Sigmoid colon (tissue), 7 donors: ENCODE measurements around the gene IFI16. TPM values are rescaled to one million over a fixed set of nuclear protein-coding genes. Genes with fewer than 3 reads are reported as not detected.
A peak's percentile ranks its signal among the peaks of the same experiment; 100 is the strongest.

Source experiments
- DNase-seq: peaks from one replicate; pipeline ENCODE4 v3.0.0-alpha.2; 2019
- H3K27ac ChIP-seq, 4 donors: fragments of 200-600 bp; sonication (generic); one replicate each; pipeline ENCODE4 v1.5.1; 2016 to 2019; ENCODE audit warnings: mild to moderate bottlenecking in 1 of 4
- H3K27me3 ChIP-seq, 3 donors: fragments of 200-600 bp; sonication (generic); one replicate each; pipeline ENCODE4 v1.5.1; 2019; ENCODE audit warnings: mild to moderate bottlenecking in 1 of 3
- H3K36me3 ChIP-seq, 4 donors: fragments of 200-600 bp; sonication (generic); one replicate each; pipeline ENCODE4 v1.5.1; 2016 to 2019
- H3K4me1 ChIP-seq, 4 donors: fragments of 200-600 bp; sonication (generic); one replicate each; pipeline ENCODE4 v1.5.1; 2017 to 2019
- H3K4me3 ChIP-seq, 4 donors: fragments of 200-600 bp; sonication (generic); one replicate each; pipeline ENCODE4 v1.5.1; 2017 to 2019; ENCODE audit warnings: mild to moderate bottlenecking in 2 of 4, moderate library complexity in 1 of 4
- H3K9me3 ChIP-seq, 4 donors: fragments of 200-600 bp in 3 of 4; sonication (generic) in 3 of 4; one replicate each; pipeline versions ENCODE4 v1.5.1 to v1.6.1; 2013 to 2019
- EP300 ChIP-seq, 4 donors: sonication (generic); formaldehyde crosslinking; IDR thresholded peaks; one replicate each; pipeline ENCODE4 v1.6.1; 2017; ENCODE audit warnings: antibody characterized with exemption in 4 of 4
- POLR2A ChIP-seq, 2 donors: fragments of 450-650 bp; IDR thresholded peaks; one replicate each; pipeline ENCODE4 v1.6.1; 2016; ENCODE audit warnings: antibody characterized with exemption in 2 of 2, mild to moderate bottlenecking in 2 of 2, moderate library complexity in 2 of 2
- POLR2AphosphoS5 ChIP-seq, 4 donors: sonication (generic); formaldehyde crosslinking; IDR thresholded peaks; one replicate each; pipeline ENCODE4 v1.6.1; 2017; ENCODE audit warnings: antibody characterized with exemption in 4 of 4
- WGBS, 2 donors: extraction: QIAGEN DNeasy Blood & Tissue Kit; methylation state at CpG; one replicate each; pipeline ENCODE4 v1.1.7; 2013; 5-methylcytosine and 5-hydroxymethylcytosine counted together
- intact Hi-C: fragments of 100-400 bp; cut with DNase I; formaldehyde crosslinking; loops from one replicate; pipeline ENCODE4 v1.15.1; 2023
- polyA plus RNA-seq, 3 donors: library from polyadenylated mRNA; stranded (reverse); fragments of 200-250 nt; gene quantifications; one replicate each; pipeline ENCODE4 v1.2.3, GENCODE V29; 2013
- total RNA-seq, 4 donors: library from RNA; depleted of rRNA; stranded (reverse); fragments of >200 nt; gene quantifications; one replicate each; pipeline ENCODE4 v1.1.0, GENCODE V29; 2016
- TF ChIP-seq, protein P1 (sequence below), 4 experiments: fragments of 450-650 bp in 3 of 4; fragments of 200-600 bp in 1 of 4; IDR thresholded peaks; one replicate each; pipeline ENCODE4 v1.5.1; 2016 to 2019; ENCODE audit warnings: antibody characterized with exemption in 4 of 4, mild to moderate bottlenecking in 3 of 4, moderate library complexity in 2 of 4
- donor health status: healthy with polysubstance abuse.
- donor health status: Bipolar disorder and iron deficiency.
- donor health status: healthy.

Gene IFI16
- total and polyA plus RNA-seq, 7 donors, result 20.1 to 92.6 (median 56.8) TPM

DNA sequence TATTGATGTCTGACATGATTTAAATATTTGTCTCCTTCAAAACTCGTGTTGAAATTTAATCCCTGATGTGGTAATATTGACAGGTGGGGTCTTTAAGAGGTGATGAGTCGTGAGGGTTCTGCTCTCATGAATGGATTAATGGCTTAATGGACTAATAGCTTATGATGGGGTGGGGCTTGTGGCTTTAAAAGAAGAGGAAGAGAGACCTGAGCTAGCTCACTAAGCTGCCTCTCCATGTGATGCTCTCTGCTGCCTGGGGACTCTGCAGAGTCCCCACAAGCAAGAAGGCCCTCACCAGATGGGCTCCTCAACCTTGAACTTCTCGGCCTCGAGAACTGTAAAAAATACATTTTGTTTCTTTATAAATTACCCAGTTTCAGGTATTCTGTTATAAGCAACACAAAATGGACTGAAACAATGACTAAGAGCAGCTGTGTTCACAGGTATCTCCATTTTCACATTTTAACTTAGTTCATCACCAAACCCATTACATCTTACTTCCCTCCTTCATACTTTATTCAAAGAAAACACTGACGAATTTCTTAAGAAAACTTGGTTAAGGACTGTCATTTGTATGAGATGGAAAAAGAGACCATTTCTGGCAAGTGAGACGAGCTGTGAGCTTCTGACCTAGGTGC lies 79.0 kb downstream of the IFI16 start:
- 68 to 77% methylated on average over 6 of the region's 6 CpGs for WGBS, 2 donors
- Histone ChIP-seq H3K27ac (no peak overlapping the region), H3K4me3 (no peak overlapping the region), H3K9me3 (no peaks in the 10 kb centered on the region), H3K36me3 (no peaks in the 10 kb centered on the region), H3K4me1 (no peaks in the 10 kb centered on the region), H3K27me3 (no peaks in the 10 kb centered on the region)
- TF ChIP-seq EP300 (IDR thresholded peaks at IDR 0.05) (no peak), POLR2A (IDR thresholded peaks at IDR 0.05) (no peak)
- intact Hi-C loops, result no loop called here
- no peak for DNase-seq

DNA sequence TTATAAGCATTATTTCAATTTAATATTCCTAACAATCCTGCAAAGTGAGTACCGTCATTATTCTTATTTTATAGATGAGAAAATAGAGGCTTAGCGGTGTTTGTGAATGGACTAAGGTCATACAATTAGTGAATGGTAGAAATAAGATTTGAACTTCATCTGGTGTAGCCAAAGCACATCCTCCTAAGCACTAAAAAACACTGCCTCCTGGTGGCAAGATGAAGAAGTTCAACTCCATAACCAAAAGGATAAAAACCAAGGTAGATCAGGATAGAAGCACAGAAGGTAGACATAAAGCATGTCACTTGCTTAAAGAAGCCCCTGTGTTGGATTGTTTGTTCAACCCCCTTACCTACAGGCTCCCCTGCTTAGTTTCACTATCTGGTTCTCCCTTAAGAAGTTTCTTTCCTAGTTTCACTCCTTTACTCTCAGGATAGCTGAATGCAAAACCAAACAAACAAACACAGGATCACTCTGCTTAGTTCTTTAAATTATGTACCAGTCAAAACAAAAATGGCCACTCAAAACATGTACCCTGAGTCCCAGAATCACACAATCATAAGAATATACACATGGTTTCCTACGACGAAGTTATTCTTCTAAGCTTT lies 79.6 kb downstream of the IFI16 start:
- no peaks in the 10 kb centered on the region for H3K27me3 ChIP-seq
- no peak overlapping the region for H3K27ac ChIP-seq
- no peaks in the 10 kb centered on the region for H3K9me3 ChIP-seq
- DNase-seq, result no peak
- TF ChIP-seq POLR2AphosphoS5 (IDR thresholded peaks at IDR 0.05), result no peak
- TF ChIP-seq, protein P1, sequence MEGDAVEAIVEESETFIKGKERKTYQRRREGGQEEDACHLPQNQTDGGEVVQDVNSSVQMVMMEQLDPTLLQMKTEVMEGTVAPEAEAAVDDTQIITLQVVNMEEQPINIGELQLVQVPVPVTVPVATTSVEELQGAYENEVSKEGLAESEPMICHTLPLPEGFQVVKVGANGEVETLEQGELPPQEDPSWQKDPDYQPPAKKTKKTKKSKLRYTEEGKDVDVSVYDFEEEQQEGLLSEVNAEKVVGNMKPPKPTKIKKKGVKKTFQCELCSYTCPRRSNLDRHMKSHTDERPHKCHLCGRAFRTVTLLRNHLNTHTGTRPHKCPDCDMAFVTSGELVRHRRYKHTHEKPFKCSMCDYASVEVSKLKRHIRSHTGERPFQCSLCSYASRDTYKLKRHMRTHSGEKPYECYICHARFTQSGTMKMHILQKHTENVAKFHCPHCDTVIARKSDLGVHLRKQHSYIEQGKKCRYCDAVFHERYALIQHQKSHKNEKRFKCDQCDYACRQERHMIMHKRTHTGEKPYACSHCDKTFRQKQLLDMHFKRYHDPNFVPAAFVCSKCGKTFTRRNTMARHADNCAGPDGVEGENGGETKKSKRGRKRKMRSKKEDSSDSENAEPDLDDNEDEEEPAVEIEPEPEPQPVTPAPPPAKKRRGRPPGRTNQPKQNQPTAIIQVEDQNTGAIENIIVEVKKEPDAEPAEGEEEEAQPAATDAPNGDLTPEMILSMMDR (IDR thresholded peaks at IDR 0.05), result peak in 1 of 4 experiments; percentile 16
- no peaks in the 10 kb centered on the region for H3K36me3 ChIP-seq
- 89 to 93% methylated on average over 4 of the region's 4 CpGs for WGBS, 2 donors
- H3K4me1 ChIP-seq, result no peaks in the 10 kb centered on the region
- no peak overlapping the region for H3K4me3 ChIP-seq
- intact Hi-C loops, result no loop called here

DNA sequence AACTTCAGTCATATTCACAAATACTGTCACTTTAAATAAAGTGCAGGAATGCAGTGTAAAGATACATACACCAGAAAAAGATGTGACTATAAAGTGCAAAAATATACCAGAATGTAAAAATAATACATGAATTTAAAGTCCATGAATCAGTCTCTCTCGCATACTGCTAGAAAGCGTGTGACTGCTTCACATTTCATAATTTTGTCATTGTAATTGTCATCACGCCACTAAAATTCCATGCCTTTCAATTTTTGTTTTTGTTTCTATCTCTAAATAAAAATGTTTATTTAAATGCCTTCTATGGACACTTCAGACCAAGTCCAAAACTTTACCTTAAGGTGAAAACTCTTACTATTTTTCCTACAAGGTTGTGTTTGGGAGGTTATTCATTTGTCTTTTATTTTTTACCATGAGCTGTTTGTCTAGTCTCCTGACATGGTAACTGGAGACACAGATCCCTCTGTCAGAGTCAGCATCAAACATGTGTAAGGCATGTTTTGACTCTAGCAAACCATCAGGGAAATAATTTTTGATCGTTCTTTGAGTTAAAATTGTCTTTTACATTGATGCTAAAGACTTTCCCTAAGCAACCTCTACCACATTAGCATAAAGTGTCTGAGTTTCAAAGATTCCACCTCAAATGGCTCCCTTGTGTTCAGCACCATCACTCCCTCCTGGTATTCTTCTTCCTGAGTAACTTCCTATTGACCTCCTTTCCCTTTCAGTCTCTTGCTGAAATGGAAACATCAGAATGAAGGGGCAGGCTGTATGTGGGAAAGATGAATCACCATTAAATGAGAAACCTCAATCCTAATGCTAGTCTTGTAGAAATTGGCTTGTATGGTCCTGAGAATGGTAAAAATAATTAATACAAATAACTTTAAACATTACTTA lies 80.8 kb downstream of the IFI16 start:
- H3K4me1 ChIP-seq, result no peaks in the 10 kb centered on the region
- WGBS, 2 donors, result 85 to 90% methylated on average over 4 of the region's 4 CpGs
- intact Hi-C loops, result no loop called here
- DNase-seq, result no peak
- no peak for TF ChIP-seq EP300 (IDR thresholded peaks at IDR 0.05)
- TF ChIP-seq, protein P1 (IDR thresholded peaks at IDR 0.05), result no peak
- TF ChIP-seq POLR2A (IDR thresholded peaks at IDR 0.05), result no peak
- TF ChIP-seq POLR2AphosphoS5 (IDR thresholded peaks at IDR 0.05), result no peak
- H3K9me3 ChIP-seq, result no peaks in the 10 kb centered on the region
- H3K36me3 ChIP-seq, result no peaks in the 10 kb centered on the region
- H3K4me3 ChIP-seq, result no peak overlapping the region
- no peak overlapping the region for H3K27ac ChIP-seq
- H3K27me3 ChIP-seq, result no peaks in the 10 kb centered on the region

DNA sequence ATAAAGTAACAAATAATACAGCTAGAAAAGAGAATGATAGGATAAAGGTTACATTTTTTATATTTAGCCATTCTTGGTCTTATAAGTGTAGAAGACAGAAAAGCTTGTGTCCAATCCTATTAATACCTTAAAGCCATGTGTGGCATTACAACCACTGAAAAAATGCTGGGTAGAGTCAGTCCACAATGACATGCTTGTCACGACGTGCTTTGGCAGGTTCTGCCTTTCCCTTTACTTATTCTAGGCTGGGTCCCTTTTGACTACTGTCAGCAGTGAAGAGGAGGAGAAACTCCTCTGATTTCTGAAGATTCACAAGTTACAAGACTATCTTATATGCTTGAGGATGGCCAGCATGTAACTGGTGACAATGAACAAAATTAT lies 81.5 kb downstream of the IFI16 start:
- WGBS, 2 donors, result 78 to 85% methylated on average over 2 of the region's 2 CpGs
- Histone ChIP-seq H3K4me1 (no peaks in the 10 kb centered on the region), H3K27ac (no peak overlapping the region), H3K4me3 (no peak overlapping the region), H3K36me3 (no peaks in the 10 kb centered on the region), H3K27me3 (no peaks in the 10 kb centered on the region), H3K9me3 (no peaks in the 10 kb centered on the region)
- intact Hi-C loops, result no loop called here
- TF ChIP-seq EP300 (IDR thresholded peaks at IDR 0.05), result no peak
- TF ChIP-seq, protein P1 (IDR thresholded peaks at IDR 0.05), result no peak
- no peak for TF ChIP-seq POLR2A (IDR thresholded peaks at IDR 0.05)
- DNase-seq, result no peak

DNA sequence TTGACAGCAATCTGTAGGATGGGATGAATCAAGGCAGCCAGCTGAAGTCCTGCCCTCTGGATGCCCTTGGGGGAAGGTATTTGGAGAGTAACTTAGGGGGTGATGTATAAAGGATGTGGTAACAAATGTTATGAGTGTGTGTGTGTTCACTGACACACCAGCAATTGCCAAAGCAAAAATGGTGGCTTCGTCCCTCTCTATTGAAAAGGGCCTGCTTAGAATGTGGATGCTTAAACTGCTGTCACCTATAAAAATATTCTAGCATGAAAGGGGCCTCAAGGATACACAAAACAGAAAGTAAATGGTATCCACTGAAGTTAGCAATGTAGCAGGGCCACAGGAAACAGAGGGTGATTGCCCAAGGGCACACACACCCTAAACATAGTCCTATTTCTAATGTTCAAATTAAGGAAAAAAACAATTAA lies 81.9 kb downstream of the IFI16 start:
- no peaks in the 10 kb centered on the region for H3K27me3 ChIP-seq
- TF ChIP-seq, protein P1 (IDR thresholded peaks at IDR 0.05), result no peak
- TF ChIP-seq EP300 (IDR thresholded peaks at IDR 0.05), result no peak
- no peak for TF ChIP-seq POLR2AphosphoS5 (IDR thresholded peaks at IDR 0.05)
- TF ChIP-seq POLR2A (IDR thresholded peaks at IDR 0.05), result no peak
- no peaks in the 10 kb centered on the region for H3K9me3 ChIP-seq
- no peaks in the 10 kb centered on the region for H3K4me1 ChIP-seq
- H3K36me3 ChIP-seq, result no peaks in the 10 kb centered on the region
- WGBS, 2 donors, result 74 to 82% methylated on average over 1 of the region's 1 CpG
- no peak for DNase-seq
- H3K27ac ChIP-seq, result no peak overlapping the region
- H3K4me3 ChIP-seq, result no peak overlapping the region
- intact Hi-C loops, result no loop called here
